Posterior vena cava (tissue), 2 donors: Measurements from ENCODE around the gene RAB25. TPM values are rescaled to one million over a fixed set of nuclear protein-coding genes. Genes with fewer than 3 reads are reported as not detected.

Source experiments
- DNase-seq: peaks from one replicate; pipeline ENCODE4 v3.0.0-alpha.2; 2020; ENCODE audit warnings: low spot score
- intact Hi-C, 2 donors: fragments of 100-400 bp; cut with DNase I; formaldehyde crosslinking; loops; one replicate each; pipeline versions ENCODE4 v1.14.1 to v1.14.2; 2022 to 2023
- total RNA-seq, 2 donors: library from RNA; stranded (reverse); fragmentation: NEBNext Ultra II Directional; extraction: Animal tissue kit (Norgen Biotek cat#: 25700); gene quantifications; one replicate each; pipeline ENCODE4 v1.2.1, GENCODE V29; 2021
- donor health status: DM: yes; HTN: yes; CAD: no.
- donor health status: DM: yes; HTN: yes; CAD: no.

Gene RAB25
- total RNA-seq, 2 donors from 2014 or later, result not detected

GRCh38 chr1:156075775-156076204 is 14.8 kb downstream of the RAB25 start:
- intact Hi-C loops, result no loop called here

GRCh38 chr1:156076609-156077429 is 15.9 kb downstream of the RAB25 start:
- no peak for DNase-seq
- intact Hi-C loops, result no loop called here

More at GRCh38 chr1:156075775-156076204, 14.8 kb downstream of the RAB25 start:
- no peak for DNase-seq

GRCh38 chr1:156077430-156077760 is 16.4 kb downstream of the RAB25 start:
- intact Hi-C loops, result no loop called here
- DNase-seq, result no peak

DNA sequence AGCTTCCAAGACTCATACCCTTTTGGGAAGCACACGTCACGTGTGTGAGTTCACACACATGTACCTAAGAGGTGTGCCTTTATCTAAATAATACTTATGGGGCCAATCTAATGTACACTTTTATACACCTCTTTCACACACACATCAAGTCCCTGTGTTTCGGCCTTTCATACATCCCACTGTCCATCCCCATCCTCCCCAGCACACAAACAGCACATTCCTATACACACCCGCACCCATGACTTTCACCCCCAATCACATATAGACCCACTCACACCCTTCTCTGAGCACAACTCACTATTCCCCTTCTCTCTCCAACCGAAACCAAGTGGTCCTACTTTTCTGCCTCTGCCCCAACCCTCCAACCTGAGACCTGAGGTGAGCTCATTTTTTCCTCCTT is 17.8 kb downstream of the RAB25 start:
- intact Hi-C loops, result no loop called here
- no peak for DNase-seq

GRCh38 chr1:156079762-156080161 is 18.8 kb downstream of the RAB25 start:
- intact Hi-C loops, result no loop called here
- DNase-seq, result no peak

GRCh38 chr1:156080241-156080862 is 19.4 kb downstream of the RAB25 start:
- intact Hi-C loops, result no loop called here
- DNase-seq, result no peak

DNA sequence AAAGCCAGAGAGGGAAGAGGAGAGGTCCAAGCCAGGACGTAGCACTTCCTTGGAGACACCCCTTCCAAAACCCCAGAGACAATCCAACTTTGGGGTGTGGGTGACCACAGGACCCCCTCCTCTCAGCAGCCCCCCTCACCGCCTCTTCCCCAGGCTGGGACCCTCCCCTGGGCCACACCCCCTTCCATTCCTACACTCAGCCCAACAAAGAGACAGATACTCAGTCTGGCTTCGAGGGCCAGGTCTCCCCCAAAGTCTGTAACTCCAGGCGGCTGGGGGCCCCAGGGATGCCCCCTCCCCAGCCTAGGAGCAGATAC is 19.9 kb downstream of the RAB25 start:
- no peak for DNase-seq
- intact Hi-C loops, result no loop called here

GRCh38 chr1:156081180-156081916 is 20.4 kb downstream of the RAB25 start:
- intact Hi-C loops, result no loop called here

GRCh38 chr1:156081917-156082308 is 21.0 kb downstream of the RAB25 start:
- DNase-seq, result no peak
- intact Hi-C loops, result no loop called here

More at GRCh38 chr1:156081180-156081916, 20.4 kb downstream of the RAB25 start:
- no peak for DNase-seq

GRCh38 chr1:156082309-156083091 is 21.5 kb downstream of the RAB25 start, which contains the start of gene MEX3A:
MEX3A (minus strand) TSS chr1:156082465; CDS start chr1:156081998, 467 bp downstream.
- DNase-seq, result peak; percentile 90
- intact Hi-C loops, result no loop called here

DNA sequence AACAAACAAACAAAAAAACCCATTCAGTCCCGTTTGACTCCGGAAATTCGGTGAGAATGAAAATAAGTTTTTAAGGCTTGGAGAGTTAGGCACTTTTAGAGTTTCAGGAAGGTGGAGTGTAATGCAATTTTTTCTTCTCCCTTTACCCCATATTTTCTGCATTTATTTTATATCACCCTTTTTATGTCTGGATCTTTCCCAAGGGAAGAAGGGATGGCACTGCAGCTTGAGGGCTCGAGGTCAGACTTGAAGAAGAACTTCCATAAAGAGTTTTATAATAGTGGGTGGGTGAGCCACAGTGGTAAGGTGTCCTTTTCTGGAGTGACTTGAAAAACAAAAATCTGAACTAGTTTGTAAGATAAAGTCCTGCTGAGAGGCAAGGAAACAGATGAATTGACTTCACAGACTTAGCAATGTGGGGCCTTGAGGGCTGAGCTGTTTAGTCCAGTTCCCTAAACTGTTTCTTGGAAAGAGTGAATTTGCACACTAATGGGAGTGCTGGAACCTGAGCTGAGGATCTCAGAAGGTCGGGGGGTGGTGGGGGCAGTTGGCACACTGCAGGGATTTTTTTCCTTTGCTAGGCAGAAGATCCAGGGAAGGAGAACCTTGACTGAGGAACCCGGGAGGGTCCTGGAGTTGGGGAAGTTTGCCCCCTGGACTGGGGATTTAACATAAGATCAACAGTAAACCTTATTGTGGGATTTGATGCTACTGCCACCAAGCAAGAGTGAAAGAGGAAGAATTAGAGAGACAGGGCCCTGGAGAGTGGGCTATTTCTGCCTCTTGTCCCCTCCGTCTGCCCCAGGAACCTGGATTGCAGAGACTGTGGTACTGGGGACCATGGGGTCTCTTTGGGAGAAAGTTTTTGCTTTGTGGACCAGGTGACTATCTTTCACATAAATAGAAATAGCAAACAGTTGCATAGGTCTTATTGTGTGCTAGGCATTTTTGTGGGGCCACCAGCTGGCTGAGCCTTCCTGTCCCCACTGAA is 23.1 kb downstream of the RAB25 start:
- DNase-seq, result no peak
- intact Hi-C loops, result no loop called here

DNA sequence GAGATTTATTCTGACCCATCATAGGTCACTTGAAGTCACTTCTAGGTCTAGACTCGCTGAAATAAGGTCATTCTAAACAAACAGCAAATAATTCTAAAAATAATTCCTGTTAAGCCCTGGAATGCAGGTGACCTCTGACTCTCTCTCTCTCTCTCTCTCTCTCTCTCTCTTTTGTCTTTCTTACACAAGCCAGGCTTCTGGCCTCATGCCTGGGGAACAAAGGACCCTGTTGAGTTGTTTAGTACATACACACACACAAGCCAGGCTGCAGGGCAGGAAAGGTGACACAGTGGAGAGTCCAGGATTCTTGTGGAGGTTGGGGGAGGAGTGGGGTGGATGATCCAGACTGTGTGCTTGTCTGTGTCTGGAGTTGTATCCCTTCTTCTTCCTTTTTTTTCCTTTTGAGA is 25.3 kb downstream of the RAB25 start:
- DNase-seq, result no peak
- intact Hi-C loops, result loop anchor here in 1 of 2 donors (5.0 kb wide), 1 partner anchor 131 kb away; no protein-coding TSS in a partner anchor

DNA sequence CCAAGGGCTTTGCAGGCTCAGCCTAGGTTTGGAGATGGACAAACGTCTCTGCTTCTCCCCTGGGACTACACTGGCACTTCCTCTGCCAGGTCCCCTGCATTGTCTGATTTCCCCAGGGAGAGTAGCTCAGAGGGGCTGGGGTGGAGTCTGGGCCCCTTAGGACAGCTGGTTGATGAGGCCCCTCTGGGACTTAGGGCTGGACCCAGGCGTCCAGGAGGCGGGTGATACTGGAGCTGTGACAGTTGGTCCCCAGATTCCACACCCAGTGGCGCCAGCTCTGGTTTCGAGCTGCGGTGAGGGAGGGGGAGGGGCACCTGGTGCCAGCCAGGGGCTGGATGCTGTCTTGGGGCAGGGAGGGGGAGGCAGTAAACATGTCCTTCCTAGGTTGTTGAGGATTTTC is 28.7 kb downstream of the RAB25 start:
- intact Hi-C loops, result loop anchor here (5.0 kb wide), 4 partner anchors 53 to 138 kb away; no protein-coding TSS in a partner anchor
- no peak for DNase-seq

- no peak for DNase-seq
- intact Hi-C loops, result loop anchor here (5.0 kb wide), 3 partner anchors 52 to 137 kb away; no protein-coding TSS in a partner anchor
Observed at GRCh38 chr1:156090138-156090839, 29.3 kb downstream of the RAB25 start.

DNA sequence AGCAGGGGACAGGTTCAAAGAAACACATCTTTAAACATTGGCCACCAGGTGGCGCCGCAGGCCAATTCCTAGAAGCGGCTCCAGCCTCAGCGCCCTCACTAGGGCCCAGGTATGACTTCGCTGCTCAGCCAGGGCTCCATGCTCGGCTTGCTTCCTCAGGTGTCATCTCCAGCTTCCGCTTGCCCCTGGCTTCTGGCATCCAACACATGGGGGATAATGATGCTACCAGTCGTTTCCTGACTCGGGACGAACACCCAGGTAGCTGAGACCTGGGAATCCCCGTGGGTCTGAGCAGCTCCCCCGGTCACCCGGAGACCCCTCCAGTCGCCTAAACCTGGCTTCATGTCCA is 29.9 kb downstream of the RAB25 start:
- intact Hi-C loops, result loop anchor here (5.0 kb wide), 3 partner anchors 51 to 136 kb away; no protein-coding TSS in a partner anchor
- DNase-seq, result peak; percentile 95

- DNase-seq, result no peak
- intact Hi-C loops, result loop anchor here (2.0 to 5.0 kb wide), 4 partner anchors 43 to 136 kb away; no protein-coding TSS in a partner anchor
Observed at GRCh38 chr1:156091610-156092009, 30.6 kb downstream of the RAB25 start.

DNA sequence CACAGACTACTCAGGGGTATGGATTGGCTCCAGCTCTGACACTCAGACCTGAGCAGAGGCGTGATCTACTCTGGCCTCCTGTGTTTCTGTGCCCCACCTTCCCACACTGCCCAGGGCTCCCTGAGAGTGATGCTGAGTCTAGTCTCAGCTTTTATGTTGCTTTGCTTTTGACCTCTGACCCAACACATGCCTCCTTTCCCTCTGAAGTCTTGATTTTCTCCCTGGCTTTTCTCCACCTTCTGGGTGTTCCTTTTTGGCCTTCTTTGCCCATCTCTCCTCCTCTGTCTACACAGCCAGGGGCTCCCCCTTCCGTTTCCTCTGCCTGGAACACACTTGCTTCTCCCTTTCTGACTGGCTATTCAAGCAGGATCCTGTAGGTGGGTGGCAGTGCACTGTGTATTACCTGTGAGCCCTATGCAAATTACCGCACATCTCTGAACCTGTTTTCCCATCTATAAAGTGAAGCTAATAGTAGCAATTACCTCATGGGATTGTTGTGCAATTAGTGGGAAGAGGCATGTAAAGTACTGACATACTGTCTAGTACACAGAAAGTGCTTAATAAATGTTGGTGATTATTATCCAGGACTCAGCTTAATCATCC is 35.0 kb downstream of the RAB25 start:
- DNase-seq, result no peak
- intact Hi-C loops, result loop anchor here in 1 of 2 donors (5.0 kb wide), 1 partner anchor 36 kb away; no protein-coding TSS in a partner anchor
